T-helper 2 cell (primary cell): ENCODE measurements around the gene RAB6B.

Experiments used
- DNase-seq, 5 experiments: peaks; one replicate each; pipeline versions ENCODE4 v3.0.0 to v3.0.0-alpha.2; 2012 to 2022

The RAB6B gene

DNA sequence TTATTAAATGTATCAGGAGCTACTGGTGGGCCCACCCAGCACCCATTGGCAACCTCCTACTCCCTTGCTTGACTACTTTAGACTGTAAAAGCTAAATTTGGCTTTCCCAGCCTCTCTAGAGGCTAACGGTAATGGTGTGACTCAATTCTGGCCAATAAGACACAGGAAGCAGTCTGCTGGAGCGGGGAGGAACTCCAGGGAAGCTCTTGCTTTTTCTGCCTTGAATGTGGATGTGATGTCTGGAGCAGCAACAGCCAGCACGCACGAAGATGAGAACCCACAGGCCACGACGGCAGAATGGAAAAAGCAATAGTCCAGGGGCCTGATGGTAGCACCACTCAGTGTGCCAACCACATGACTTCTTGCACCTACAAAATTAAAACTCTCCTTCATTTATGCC is 39.9 kb downstream of the RAB6B start:
- DNase-seq, result no peak

GRCh38 chr3:133855002-133855370 is 40.7 kb downstream of the RAB6B start:
- DNase-seq, result no peak

- DNase-seq, result no peak
Observed at GRCh38 chr3:133854264-133855001, 41.2 kb downstream of the RAB6B start.

DNA sequence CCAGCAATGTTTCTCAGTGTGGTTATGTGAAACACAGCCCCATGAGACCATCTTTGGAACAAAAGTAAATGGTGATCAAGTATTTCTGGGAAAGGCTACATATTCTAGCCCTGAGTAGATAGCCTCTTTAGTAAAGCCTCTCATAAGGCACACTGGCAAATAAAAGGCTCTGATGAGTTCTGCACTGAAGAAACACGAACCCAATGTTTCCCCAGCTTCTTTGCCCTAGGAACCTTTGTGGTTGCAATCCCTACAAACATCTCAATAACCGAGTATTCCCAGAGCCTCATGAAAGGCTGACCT is 41.8 kb downstream of the RAB6B start:
- DNase-seq, result no peak

GRCh38 chr3:133853063-133853924 is 42.4 kb downstream of the RAB6B start:
- DNase-seq, result peak in 1 of 5 experiments; percentile 13

GRCh38 chr3:133851931-133852330 is 43.8 kb downstream of the RAB6B start:
- no peak for DNase-seq

DNA sequence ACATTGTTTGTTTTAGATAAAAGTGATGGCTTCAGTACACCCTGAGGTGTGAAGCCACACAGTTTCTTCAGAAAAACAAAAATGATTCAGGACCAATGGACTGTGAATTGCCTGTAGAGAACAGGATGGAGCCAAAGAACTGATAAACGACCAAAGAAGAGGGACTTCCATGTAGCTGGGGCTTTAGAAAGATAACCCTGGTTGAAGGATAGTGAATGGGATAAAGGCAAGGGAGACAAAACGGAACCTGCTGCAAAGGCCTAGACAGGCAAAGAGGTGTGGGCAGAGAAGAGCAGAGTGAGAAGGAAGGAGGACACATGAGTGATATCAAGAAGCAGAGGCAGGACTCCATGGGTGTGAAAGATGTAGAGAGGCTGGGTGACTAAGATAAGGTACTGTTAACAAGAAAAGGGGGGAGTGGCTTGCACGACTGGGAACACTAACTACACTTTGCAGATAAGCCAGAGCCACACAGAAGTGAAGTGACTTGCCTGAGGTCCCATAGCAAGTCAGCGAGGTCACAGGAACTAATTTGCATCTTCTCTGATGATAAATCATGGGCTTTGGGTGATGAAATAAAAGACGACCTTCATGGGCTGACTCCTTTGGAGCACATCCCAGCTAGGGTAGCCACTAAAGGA is 44.3 kb downstream of the RAB6B start:
- peak in 1 of 5 experiments; percentile 79 for DNase-seq

DNA sequence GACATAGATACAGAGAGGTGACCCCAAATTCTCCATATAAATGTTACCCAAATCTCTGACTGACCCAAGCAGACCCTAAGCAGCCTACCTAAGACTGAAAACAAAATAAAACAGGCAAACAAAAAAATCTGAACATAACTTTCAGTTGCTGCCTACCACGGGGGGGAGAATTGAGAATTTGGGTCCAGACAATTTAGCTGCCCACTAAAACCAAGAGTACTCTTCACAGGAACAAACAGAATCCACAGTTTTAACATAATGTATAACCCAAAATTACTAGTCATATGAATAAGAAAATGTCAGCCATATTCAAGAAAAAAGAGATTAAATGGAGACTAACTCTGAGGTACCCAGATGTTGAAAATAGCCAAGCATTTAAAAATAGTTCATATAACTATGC is 45.6 kb downstream of the RAB6B start:
- no peak for DNase-seq

- no peak for DNase-seq
Observed at GRCh38 chr3:133849346-133849745, 46.3 kb downstream of the RAB6B start.

GRCh38 chr3:133845127-133845526 is 50.6 kb downstream of the RAB6B start:
- DNase-seq, result no peak

GRCh38 chr3:133843634-133844033 is 52.0 kb downstream of the RAB6B start:
- DNase-seq, result no peak

- DNase-seq, result no peak
Observed at GRCh38 chr3:133842158-133842557, 53.5 kb downstream of the RAB6B start.

DNA sequence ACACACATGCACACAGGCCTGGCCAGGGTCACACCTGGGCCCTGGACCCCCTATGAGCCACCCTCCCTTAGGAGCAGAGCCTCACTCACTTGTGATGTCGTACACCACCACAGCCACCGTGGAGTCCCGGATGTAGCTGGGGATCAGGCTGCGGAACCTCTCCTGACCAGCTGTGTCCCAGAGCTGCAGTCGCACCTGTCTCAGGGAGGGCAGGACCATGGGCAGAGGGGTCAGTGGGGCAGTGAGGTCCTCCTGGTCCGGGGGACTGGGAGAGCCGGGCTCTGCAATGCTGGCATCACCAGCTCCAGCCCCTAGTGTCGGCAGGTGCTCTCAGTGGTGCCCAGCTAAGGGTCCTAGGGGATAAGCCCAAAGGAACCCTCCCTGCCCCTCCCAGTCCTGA is 54.5 kb downstream of the RAB6B start:
- DNase-seq, result no peak

DNA sequence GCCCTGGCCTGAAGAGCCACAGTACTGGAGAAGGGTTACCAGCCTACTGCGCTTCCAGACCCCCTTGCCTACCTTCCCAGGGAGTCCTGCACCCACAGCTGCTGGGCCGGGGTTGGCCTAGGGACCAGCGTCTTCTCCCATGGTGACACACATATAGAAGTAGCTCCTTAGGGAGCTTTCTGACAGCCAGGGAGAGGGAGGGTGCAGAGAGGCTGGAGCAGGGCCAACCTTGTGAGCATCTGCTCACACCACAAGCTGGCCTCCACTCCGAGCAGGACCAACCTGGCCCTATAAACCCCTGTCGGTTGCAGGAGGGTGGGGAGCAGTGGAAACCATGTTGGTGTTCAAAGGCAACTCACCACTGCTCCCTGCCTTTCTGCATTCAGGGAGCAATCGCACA is 54.9 kb downstream of the RAB6B start:
- DNase-seq, result no peak

GRCh38 chr3:133840055-133840737 is 55.5 kb downstream of the RAB6B start:
- no peak for DNase-seq

DNA sequence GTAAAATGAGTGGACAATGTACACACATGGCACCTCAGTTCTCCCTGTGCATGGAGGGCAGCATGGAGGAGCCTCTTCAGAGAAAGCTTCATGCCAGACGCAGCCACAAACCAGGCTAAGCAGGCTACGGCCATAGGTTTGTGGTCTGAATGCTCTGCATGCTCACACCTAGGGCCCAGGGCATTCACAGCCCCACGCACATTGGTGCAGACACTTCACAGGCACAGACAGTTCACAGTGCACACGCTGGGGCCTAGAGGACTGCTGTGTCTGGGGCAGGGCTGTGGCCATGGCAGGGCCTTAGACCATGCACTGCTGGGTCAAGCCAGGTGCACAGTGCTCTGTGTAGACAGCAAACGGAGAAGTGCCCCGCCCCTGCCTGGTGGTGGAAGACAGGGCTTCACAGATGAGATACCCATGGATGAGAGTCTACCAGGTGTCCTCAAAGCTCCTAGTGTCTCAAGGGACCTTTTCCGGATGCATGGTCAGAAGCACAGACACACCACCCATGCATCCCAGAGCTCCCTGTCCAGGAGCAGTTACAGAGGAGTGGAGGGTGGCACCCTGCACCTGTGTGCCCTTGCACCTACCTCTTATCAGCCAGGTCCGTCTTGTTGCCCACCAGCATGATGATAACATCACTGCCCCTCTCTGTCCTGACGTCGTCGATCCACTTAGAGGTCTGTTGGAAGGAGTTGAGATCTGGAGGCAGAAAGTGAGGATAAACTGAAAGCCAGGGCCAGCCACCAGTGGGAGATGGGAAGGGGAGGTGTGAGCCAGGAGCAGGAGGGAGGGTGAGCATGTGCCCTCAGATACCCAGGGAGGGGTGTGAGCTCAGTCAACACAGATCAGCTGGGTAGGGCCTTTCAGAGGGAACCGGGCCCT is 56.5 kb downstream of the RAB6B start:
- no peak for DNase-seq

DNA sequence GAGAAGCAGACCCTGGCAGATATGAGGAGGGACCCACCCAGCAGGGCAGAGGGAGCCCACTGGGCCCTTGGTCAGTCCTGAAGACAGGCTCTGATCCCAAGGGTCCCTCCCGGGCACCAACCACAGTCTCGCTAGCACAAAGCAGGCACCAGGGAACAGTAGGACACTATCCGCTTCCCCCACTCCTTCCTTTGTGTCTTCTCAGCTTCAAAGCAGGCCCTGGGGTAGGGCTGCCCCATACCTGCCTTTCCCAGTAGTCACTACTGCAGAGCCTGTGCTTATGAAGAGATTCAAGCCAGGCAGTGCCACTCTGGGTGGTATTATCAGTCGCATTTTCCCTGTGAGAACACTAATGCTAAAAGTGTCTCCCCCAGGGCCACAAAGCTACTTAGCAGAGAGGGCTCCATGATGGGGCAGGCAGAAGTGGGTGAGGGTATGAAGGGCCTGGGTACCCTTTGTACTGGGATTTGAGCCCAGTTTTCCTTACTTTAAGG is 57.3 kb downstream of the RAB6B start:
- no peak for DNase-seq

DNA sequence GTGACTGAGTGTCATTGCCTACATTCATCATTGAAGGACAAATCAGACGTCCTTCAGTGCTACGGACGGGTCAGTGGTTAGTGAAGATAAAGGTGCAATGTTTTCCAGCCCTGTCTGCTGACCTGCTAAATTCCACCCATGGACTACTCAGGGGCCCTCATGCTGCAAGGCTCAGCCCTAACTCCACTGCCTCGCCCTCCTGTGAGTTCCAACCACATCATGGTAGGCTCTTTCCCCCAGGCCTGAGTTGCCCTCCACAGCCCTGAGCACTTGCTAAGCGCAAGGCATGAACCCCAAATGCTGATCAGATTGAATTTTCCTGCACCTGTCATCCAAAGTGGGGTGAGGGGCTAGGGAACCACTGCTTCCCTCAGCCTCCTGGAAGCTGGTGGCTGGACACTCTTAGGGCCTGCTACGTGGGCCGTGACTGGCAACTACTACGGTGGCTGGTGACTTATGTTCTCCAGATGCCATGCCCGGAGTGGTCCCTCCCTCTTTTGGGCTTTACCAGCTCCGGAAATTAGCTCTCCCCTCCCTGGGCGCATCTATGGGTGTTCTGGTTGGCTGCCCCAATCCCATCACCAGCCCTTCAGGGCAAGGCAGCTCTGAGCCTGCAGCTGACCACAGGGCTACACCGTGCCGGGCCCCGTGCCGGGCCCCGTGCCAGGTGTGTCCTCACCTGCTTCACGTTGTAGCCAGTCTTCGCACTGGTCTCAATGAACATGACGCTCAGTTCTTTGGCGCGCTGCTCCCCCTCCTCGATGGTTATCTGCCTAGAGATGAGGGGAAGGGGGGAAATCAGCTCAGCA is 58.0 kb downstream of the RAB6B start:
- no peak for DNase-seq

DNA sequence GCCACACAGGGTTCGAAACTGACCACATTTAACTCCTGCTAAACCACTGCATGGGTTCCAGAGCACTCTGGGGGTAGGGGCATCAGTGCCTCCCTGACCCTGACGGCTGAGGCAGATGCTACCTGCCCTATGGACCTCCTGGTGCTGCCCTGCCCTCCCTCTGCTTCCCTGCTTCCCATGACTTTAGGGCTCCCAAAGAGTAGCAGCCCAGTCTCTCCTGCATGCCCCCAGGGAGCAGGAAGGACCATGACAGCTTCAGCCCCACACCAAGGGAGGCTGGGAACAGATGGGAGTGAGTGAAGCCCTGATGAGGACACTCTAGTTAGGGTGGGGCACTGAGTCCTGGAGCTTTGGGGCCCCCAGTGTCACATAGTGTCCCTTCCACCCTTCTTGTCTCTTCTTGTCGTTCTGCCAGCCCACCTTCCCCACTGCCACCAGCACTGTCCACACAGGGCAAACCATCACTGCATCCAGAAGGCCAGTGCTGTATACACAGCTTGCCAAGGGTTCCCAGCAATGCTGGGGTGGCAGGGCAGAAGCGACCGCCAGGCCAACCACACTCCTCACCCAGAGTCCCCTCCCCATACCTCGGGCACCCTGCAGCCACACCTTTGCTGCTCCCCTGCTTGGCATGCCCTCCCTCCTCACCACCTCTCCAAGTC is 59.1 kb downstream of the RAB6B start:
- no peak for DNase-seq

- no peak for DNase-seq
Observed at GRCh38 chr3:133835961-133836360, 59.7 kb downstream of the RAB6B start.

- no peak for DNase-seq
Observed at GRCh38 chr3:133835418-133835743, 60.3 kb downstream of the RAB6B start.
